ENCODE results near the gene ZNF175.

GRCh38 chr19:51539821-51540366, 31.2 kb upstream of the ZNF175 start:
- TF ChIP-seq POLR2AphosphoS5 (IDR thresholded peaks at IDR 0.05; ENCODE audit: low read depth, low read length) (no peak), TAF1 (IDR thresholded peaks at IDR 0.05; ENCODE audit: borderline replicate concordance, low read depth, low read length) (no peak)
